HG02610 (cell line): ENCODE results near the gene SMIM13.

Experiments used
- ATAC-seq: cut with Tn5 transposase; IDR thresholded peaks from one replicate; pipeline ENCODE4 v1.9.1; 2021; ENCODE audit warnings: mild to moderate bottlenecking, moderate library complexity; ENCODE audit not compliant: unreplicated experiment

SMIM13 gene

GRCh38 chr6:11183761-11184362, 90.2 kb downstream of the SMIM13 start:
- ATAC-seq: no peak

DNA sequence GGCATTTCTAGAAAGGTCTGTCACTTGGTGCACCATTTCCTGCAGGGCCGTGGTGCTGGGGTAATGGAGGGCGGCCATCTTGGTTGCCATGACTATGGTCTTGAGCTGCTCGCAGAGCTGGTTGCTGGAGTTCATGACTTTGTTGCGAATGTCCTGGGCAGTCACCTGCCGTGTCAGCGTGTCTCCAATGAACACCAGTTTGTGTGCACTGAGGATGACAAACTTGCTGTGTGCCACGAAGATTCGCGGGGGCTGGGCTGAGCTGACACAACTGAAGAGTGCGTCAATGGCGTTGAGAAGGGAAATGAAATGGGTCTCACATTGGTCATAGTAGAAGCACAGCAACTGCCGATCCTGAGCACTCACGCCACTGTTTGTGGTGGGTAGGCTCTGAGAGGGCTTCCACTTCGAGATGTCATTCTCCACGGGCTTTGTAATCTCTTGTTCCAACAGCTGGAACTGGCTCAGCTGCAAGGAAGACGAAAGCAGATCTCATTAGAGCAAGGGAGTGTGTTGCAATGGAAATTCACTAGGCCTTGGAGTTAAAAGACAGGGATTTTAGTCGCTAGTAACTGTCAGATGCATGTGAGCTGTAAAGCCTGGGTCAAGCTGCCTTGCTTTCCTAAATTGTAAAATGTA, 91.7 kb downstream of the SMIM13 start:
- ATAC-seq: no peak

GRCh38 chr6:11187301-11187700, 93.7 kb downstream of the SMIM13 start:
- ATAC-seq: no peak
